ENCODE measurements around the gene CCDC170.

DNA sequence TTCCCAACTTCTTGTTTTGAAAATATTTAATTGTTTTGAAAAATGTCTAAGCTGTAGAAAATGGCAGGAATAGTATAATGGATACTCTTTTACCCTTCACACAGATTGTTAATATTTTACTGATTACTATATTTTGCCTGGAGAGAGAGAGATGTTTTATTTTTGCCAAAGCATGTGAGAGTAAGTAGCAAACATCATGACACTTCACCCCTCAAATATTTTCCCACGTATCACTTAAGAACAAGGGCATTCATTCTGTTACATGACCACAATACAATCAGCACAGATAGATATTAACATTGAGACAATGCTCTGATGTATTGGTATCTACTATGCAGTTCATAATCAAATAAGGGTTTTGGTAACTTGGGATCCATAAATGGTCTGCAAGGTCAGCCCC, 116.5 kb downstream of the CCDC170 start:
- TF ChIP-seq, protein P1, sequence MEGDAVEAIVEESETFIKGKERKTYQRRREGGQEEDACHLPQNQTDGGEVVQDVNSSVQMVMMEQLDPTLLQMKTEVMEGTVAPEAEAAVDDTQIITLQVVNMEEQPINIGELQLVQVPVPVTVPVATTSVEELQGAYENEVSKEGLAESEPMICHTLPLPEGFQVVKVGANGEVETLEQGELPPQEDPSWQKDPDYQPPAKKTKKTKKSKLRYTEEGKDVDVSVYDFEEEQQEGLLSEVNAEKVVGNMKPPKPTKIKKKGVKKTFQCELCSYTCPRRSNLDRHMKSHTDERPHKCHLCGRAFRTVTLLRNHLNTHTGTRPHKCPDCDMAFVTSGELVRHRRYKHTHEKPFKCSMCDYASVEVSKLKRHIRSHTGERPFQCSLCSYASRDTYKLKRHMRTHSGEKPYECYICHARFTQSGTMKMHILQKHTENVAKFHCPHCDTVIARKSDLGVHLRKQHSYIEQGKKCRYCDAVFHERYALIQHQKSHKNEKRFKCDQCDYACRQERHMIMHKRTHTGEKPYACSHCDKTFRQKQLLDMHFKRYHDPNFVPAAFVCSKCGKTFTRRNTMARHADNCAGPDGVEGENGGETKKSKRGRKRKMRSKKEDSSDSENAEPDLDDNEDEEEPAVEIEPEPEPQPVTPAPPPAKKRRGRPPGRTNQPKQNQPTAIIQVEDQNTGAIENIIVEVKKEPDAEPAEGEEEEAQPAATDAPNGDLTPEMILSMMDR (conservative IDR thresholded peaks at IDR 0.05; ENCODE audit: low read length), result no peak
- no peak for TF ChIP-seq EZH2phosphoT487 (IDR thresholded peaks at IDR 0.05; ENCODE audit: borderline replicate concordance)

Data from Loucy (cell line).